ENCODE measurements around the gene GAB1. TPM values are rescaled to one million over a fixed set of nuclear protein-coding genes. Genes with fewer than 3 reads are reported as not detected.
A peak's percentile ranks its signal among the peaks of the same experiment; 100 is the strongest.

Gene GAB1
- total RNA-seq, 1 donor, result 20.6 TPM

- Histone ChIP-seq H3K4me1 (ENCODE audit: insufficient read depth, low read length) (peaks cover 33% of the 10 kb centered on the region), H3K36me3 (ENCODE audit: insufficient read depth, low read length) (no peaks in the 10 kb centered on the region), H3K27me3 (ENCODE audit: insufficient read depth, low read length) (no peaks in the 10 kb centered on the region), H4K20me1 (ENCODE audit: insufficient read depth, low read length) (peaks cover 2% of the 10 kb centered on the region), H3K9me3 (ENCODE audit: low read depth, low read length) (no peaks in the 10 kb centered on the region), H3K4me2 (ENCODE audit: insufficient read depth, low read length) (no peak overlapping the region), H3K27ac (ENCODE audit: low read depth, low read length) (no peak overlapping the region), H3K79me2 (ENCODE audit: insufficient read depth, low read length) (peaks cover 49% of the 10 kb centered on the region), H3K4me3 (ENCODE audit: insufficient read depth, low read length) (no peak overlapping the region), H2AFZ (ENCODE audit: low read length) (no peak overlapping the region)
- TF ChIP-seq CTCF (IDR thresholded peaks at IDR 0.05; ENCODE audit: extremely low read depth, low read depth, low read length), result no peak
- DNase-seq (ENCODE audit: insufficient read length, low spot score, missing footprints), result no peak
Observed at GRCh38 chr4:143380629-143381028, 44.0 kb downstream of the GAB1 start.

- H3K27ac ChIP-seq (ENCODE audit: low read depth, low read length), result peak overlapping the region; percentile 62
- peak overlapping the region; percentile 69 for H2AFZ ChIP-seq (ENCODE audit: low read length)
Observed at GRCh38 chr4:143381189-143382118, 44.8 kb downstream of the GAB1 start.

GRCh38 chr4:143382596-143382995, 45.9 kb downstream of the GAB1 start:
- H3K79me2 ChIP-seq (ENCODE audit: insufficient read depth, low read length), result peaks cover 44% of the 10 kb centered on the region
- no peak for TF ChIP-seq CTCF (IDR thresholded peaks at IDR 0.05; ENCODE audit: extremely low read depth, low read depth, low read length)
- H3K4me2 ChIP-seq (ENCODE audit: insufficient read depth, low read length), result peak overlapping the region; percentile 53
- no peaks in the 10 kb centered on the region for H4K20me1 ChIP-seq (ENCODE audit: insufficient read depth, low read length)
- no peak for DNase-seq (ENCODE audit: insufficient read length, low spot score, missing footprints)
- no peaks in the 10 kb centered on the region for H3K36me3 ChIP-seq (ENCODE audit: insufficient read depth, low read length)
- peaks cover 29% of the 10 kb centered on the region for H3K4me1 ChIP-seq (ENCODE audit: insufficient read depth, low read length)
- no peaks in the 10 kb centered on the region for H3K9me3 ChIP-seq (ENCODE audit: low read depth, low read length)
- peak overlapping the region; percentile 62 for H3K27ac ChIP-seq (ENCODE audit: low read depth, low read length)
- H3K27me3 ChIP-seq (ENCODE audit: insufficient read depth, low read length), result no peaks in the 10 kb centered on the region
- H3K4me3 ChIP-seq (ENCODE audit: insufficient read depth, low read length), result no peak overlapping the region
- H2AFZ ChIP-seq (ENCODE audit: low read length), result peak overlapping the region; percentile 13

More at GRCh38 chr4:143381189-143382118, 44.8 kb downstream of the GAB1 start:
- Histone ChIP-seq H3K36me3 (ENCODE audit: insufficient read depth, low read length) (no peaks in the 10 kb centered on the region), H3K79me2 (ENCODE audit: insufficient read depth, low read length) (peaks cover 44% of the 10 kb centered on the region), H3K4me2 (ENCODE audit: insufficient read depth, low read length) (peak overlapping the region; percentile 53), H3K4me1 (ENCODE audit: insufficient read depth, low read length) (peaks cover 29% of the 10 kb centered on the region), H3K27me3 (ENCODE audit: insufficient read depth, low read length) (no peaks in the 10 kb centered on the region), H3K9me3 (ENCODE audit: low read depth, low read length) (no peaks in the 10 kb centered on the region), H3K4me3 (ENCODE audit: insufficient read depth, low read length) (no peak overlapping the region), H4K20me1 (ENCODE audit: insufficient read depth, low read length) (no peaks in the 10 kb centered on the region)
- no peak for TF ChIP-seq CTCF (IDR thresholded peaks at IDR 0.05; ENCODE audit: extremely low read depth, low read depth, low read length)
- DNase-seq (ENCODE audit: insufficient read length, low spot score, missing footprints), result no peak

- Histone ChIP-seq H2AFZ (ENCODE audit: low read length) (peak overlapping the region; percentile 13), H3K4me3 (ENCODE audit: insufficient read depth, low read length) (no peak overlapping the region), H3K27ac (ENCODE audit: low read depth, low read length) (peak overlapping the region; percentile 62), H3K4me1 (ENCODE audit: insufficient read depth, low read length) (peaks cover 29% of the 10 kb centered on the region), H3K79me2 (ENCODE audit: insufficient read depth, low read length) (peaks cover 43% of the 10 kb centered on the region), H3K27me3 (ENCODE audit: insufficient read depth, low read length) (no peaks in the 10 kb centered on the region), H3K9me3 (ENCODE audit: low read depth, low read length) (no peaks in the 10 kb centered on the region), H3K4me2 (ENCODE audit: insufficient read depth, low read length) (peak overlapping the region; percentile 53), H3K36me3 (ENCODE audit: insufficient read depth, low read length) (no peaks in the 10 kb centered on the region), H4K20me1 (ENCODE audit: insufficient read depth, low read length) (no peaks in the 10 kb centered on the region)
- DNase-seq (ENCODE audit: insufficient read length, low spot score, missing footprints), result no peak
- no peak for TF ChIP-seq CTCF (IDR thresholded peaks at IDR 0.05; ENCODE audit: extremely low read depth, low read depth, low read length)
Observed at GRCh38 chr4:143383005-143383574, 46.4 kb downstream of the GAB1 start.
